ENCODE results near the gene ACTRT2. TPM values are rescaled to one million over a fixed set of nuclear protein-coding genes. Genes with fewer than 3 reads are reported as not detected.

Gene ACTRT2
- polyA plus RNA-seq, 1 of the 3 experiments (the other 2 are of a cell fraction) = not detected

GRCh38 chr1:3028531-3029282 lies 7.4 kb downstream of the ACTRT2 start:
- no peaks in the 10 kb centered on the region for H3K27me3 ChIP-seq (ENCODE audit: insufficient read depth)
- 8% methylated on average over 12 of the region's 32 CpGs for WGBS (ENCODE audit: low lambda C conversion rate)
- H3F3A ChIP-seq (replicated peaks; ENCODE audit: insufficient read depth) = no peaks in the 10 kb centered on the region
- no peak overlapping the region for H2AFZ ChIP-seq (ENCODE audit: low read depth)
- DNase-seq = no peak
- H3K79me2 ChIP-seq (ENCODE audit: insufficient read depth) = no peaks in the 10 kb centered on the region
- POLR2A ChIA-PET = no interaction called here
- no peaks in the 10 kb centered on the region for H3K36me3 ChIP-seq (replicated peaks in 1 of 2; ENCODE audit: control insufficient read depth in 1 of 2, insufficient read depth in 2 of 2, low read length in 1 of 2)
- TF ChIP-seq ELF1 (IDR thresholded peaks at IDR 0.05) = no peak
- TF ChIP-seq REST (IDR thresholded peaks at IDR 0.05; ENCODE audit: low read depth, low read length) = no peak
- TF ChIP-seq RAD21 (IDR thresholded peaks at IDR 0.05; ENCODE audit: low read length) = no peak
- no peak for TF ChIP-seq CHD2 (IDR thresholded peaks at IDR 0.05; ENCODE audit: low read length, partially characterized antibody)
- TF ChIP-seq EP300 (IDR thresholded peaks at IDR 0.05; ENCODE audit: borderline replicate concordance in 1 of 2, low read depth in 1 of 2, low read length in 1 of 2) = no peak
- no peaks in the 10 kb centered on the region for H3K4me1 ChIP-seq (ENCODE audit: control insufficient read depth in 1 of 2, insufficient read depth in 2 of 2, low read depth in 1 of 2, low read length in 1 of 2)
- H3K9ac ChIP-seq = no peak overlapping the region
- no peak overlapping the region for H3K4me2 ChIP-seq
- no peak overlapping the region for H3K27ac ChIP-seq (ENCODE audit: low read depth in 2 of 2, low read length in 1 of 2)
- no peak overlapping the region for H3K4me3 ChIP-seq (ENCODE audit: low read depth in 2 of 2, low read length in 1 of 2)
- CTCF ChIA-PET = interaction anchor here (1.4 to 1.9 kb wide), 2 partner anchors 10 to 17 kb away, joined by 3 to 4 read pairs; no protein-coding TSS in a partner anchor
- no peaks in the 10 kb centered on the region for H3K9me3 ChIP-seq
- H3K9me2 ChIP-seq = no peaks in the 10 kb centered on the region
- no peaks in the 10 kb centered on the region for H4K20me1 ChIP-seq (ENCODE audit: insufficient read depth)

GRCh38 chr1:3029481-3029961 lies 8.3 kb downstream of the ACTRT2 start:
- Histone ChIP-seq H3F3A (replicated peaks; ENCODE audit: insufficient read depth) (no peaks in the 10 kb centered on the region), H3K27ac (ENCODE audit: low read depth in 2 of 2, low read length in 1 of 2) (no peak overlapping the region), H3K9me2 (no peaks in the 10 kb centered on the region), H3K36me3 (replicated peaks in 1 of 2; ENCODE audit: control insufficient read depth in 1 of 2, insufficient read depth in 2 of 2, low read length in 1 of 2) (no peaks in the 10 kb centered on the region), H3K9me3 (no peaks in the 10 kb centered on the region), H3K9ac (no peak overlapping the region), H3K4me2 (no peak overlapping the region), H3K4me3 (ENCODE audit: low read depth in 2 of 2, low read length in 1 of 2) (no peak overlapping the region), H3K4me1 (ENCODE audit: control insufficient read depth in 1 of 2, insufficient read depth in 2 of 2, low read depth in 1 of 2, low read length in 1 of 2) (no peaks in the 10 kb centered on the region), H2AFZ (ENCODE audit: low read depth) (no peak overlapping the region), H3K79me2 (ENCODE audit: insufficient read depth) (no peaks in the 10 kb centered on the region), H4K20me1 (ENCODE audit: insufficient read depth) (no peaks in the 10 kb centered on the region), H3K27me3 (ENCODE audit: insufficient read depth) (no peaks in the 10 kb centered on the region)
- ChIA-PET POLR2A (no interaction called here), CTCF (no interaction called here)
- TF ChIP-seq TCF12 (IDR thresholded peaks at IDR 0.05) (no peak), RFX5 (IDR thresholded peaks at IDR 0.05; ENCODE audit: low read length) (no peak), POLR2AphosphoS5 (IDR thresholded peaks at IDR 0.05; ENCODE audit: low read depth, low read length) (no peak), RXRA (IDR thresholded peaks at IDR 0.05; ENCODE audit: borderline replicate concordance, low read depth) (no peak), REST (IDR thresholded peaks at IDR 0.05; ENCODE audit: low read depth, low read length) (no peak), EP300 (IDR thresholded peaks at IDR 0.05; ENCODE audit: borderline replicate concordance in 1 of 2, low read depth in 1 of 2, low read length in 1 of 2) (no peak), FOXJ3 (CRISPR knock-in tag; IDR thresholded peaks at IDR 0.05) (no peak), JUND (IDR thresholded peaks at IDR 0.05) (no peak), IRF3 (IDR thresholded peaks at IDR 0.05; ENCODE audit: low read depth, low read length) (no peak), NRF1 (IDR thresholded peaks at IDR 0.05; ENCODE audit: low read depth, low read length) (no peak), NFIC (IDR thresholded peaks at IDR 0.05; ENCODE audit: borderline replicate concordance) (no peak)
- TF ChIP-seq, protein P1, sequence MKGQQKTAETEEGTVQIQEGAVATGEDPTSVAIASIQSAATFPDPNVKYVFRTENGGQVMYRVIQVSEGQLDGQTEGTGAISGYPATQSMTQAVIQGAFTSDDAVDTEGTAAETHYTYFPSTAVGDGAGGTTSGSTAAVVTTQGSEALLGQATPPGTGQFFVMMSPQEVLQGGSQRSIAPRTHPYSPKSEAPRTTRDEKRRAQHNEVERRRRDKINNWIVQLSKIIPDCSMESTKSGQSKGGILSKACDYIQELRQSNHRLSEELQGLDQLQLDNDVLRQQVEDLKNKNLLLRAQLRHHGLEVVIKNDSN (IDR thresholded peaks at IDR 0.05; ENCODE audit: borderline replicate concordance, low read depth) = no peak
- no peak for DNase-seq
- WGBS (ENCODE audit: low lambda C conversion rate) = 0% methylated on average over 1 of the region's 11 CpGs

All from SK-N-SH (cell line).